ENCODE measurements around the gene PRSS50.

DNA sequence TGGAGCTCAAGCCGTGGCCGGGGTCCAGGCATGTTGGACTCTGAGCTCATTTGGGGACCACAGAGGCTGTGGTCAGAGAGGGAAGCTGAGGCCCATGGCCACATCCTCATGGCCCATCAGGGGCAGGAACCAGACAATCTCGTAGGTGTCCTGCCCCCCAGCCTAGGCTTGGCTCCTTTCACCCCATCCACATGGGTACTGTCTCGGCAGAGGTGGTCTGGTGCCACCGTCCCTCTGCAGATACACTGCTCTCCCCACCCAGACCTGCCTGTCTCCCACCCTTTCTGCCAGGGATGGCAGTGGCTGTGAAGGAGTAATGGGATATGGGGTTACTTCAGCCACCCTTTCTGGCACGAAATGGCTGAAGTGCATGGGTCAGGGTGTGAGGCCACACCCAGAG lies 7.9 kb downstream of the PRSS50 start:
- TF ChIP-seq, protein P1, sequence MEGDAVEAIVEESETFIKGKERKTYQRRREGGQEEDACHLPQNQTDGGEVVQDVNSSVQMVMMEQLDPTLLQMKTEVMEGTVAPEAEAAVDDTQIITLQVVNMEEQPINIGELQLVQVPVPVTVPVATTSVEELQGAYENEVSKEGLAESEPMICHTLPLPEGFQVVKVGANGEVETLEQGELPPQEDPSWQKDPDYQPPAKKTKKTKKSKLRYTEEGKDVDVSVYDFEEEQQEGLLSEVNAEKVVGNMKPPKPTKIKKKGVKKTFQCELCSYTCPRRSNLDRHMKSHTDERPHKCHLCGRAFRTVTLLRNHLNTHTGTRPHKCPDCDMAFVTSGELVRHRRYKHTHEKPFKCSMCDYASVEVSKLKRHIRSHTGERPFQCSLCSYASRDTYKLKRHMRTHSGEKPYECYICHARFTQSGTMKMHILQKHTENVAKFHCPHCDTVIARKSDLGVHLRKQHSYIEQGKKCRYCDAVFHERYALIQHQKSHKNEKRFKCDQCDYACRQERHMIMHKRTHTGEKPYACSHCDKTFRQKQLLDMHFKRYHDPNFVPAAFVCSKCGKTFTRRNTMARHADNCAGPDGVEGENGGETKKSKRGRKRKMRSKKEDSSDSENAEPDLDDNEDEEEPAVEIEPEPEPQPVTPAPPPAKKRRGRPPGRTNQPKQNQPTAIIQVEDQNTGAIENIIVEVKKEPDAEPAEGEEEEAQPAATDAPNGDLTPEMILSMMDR (IDR thresholded peaks at IDR 0.05 in 8 of 11, conservative IDR thresholded peaks at IDR 0.05 in 3 of 11): no peak
- TF ChIP-seq POLR2A (IDR thresholded peaks at IDR 0.05): no peak
